Prostate gland (tissue), 2 donors: ENCODE measurements around the gene PITPNB. TPM values are rescaled to one million over a fixed set of nuclear protein-coding genes. Genes with fewer than 3 reads are reported as not detected.

Source experiments
- DNase-seq: peaks from one replicate; pipeline ENCODE4 v3.0.0-alpha.2; 2019; ENCODE audit warnings: low spot score
- H3K27ac ChIP-seq, 2 donors: fragments of 200-600 bp; sonication (generic); 2 replicates each; pipeline ENCODE4 v1.5.1; 2017 to 2019
- H3K27me3 ChIP-seq: fragments of 200-600 bp; sonication (generic); replicated peaks from 2 replicates; pipeline ENCODE4 v1.5.1; 2019; ENCODE audit not compliant: insufficient read depth
- H3K36me3 ChIP-seq, 2 donors: fragments of 200-600 bp; sonication (generic); 1 replicate in 1 of 2; 2 replicates in 1 of 2; pipeline versions ENCODE4 v1.5.1 to v1.8.1; 2017 to 2019
- H3K4me1 ChIP-seq: fragments of 200-600 bp; sonication (generic); replicated peaks from 2 replicates; pipeline ENCODE4 v1.5.1; 2019
- H3K4me3 ChIP-seq, 2 donors: fragments of 200-600 bp; sonication (generic); 2 replicates each; pipeline ENCODE4 v1.5.1; 2017 to 2019
- H3K9me3 ChIP-seq: fragments of 200-600 bp; sonication (generic); 2 replicates; pipeline ENCODE4 v1.5.1; 2017
- CTCF ChIP-seq, 4 experiments: fragments of 200-600 bp in 2 of 4; fragments of 450-650 bp in 2 of 4; sonication (generic) in 2 of 4; IDR thresholded peaks; 1 replicate in 3 of 4; 2 replicates in 1 of 4; pipeline ENCODE4 v1.5.1; 2016 to 2019; ENCODE audit warnings: antibody characterized with exemption in 4 of 4, mild to moderate bottlenecking in 2 of 4, moderate library complexity in 2 of 4
- POLR2A ChIP-seq: fragments of 450-650 bp; IDR thresholded peaks from one replicate; pipeline ENCODE4 v1.6.1; 2016; ENCODE audit warnings: antibody characterized with exemption, mild to moderate bottlenecking
- POLR2AphosphoS5 ChIP-seq: sonication (generic); formaldehyde crosslinking; IDR thresholded peaks from one replicate; pipeline ENCODE4 v1.6.1; 2017; ENCODE audit warnings: antibody characterized with exemption
- WGBS: methylation state at CpG from one replicate; pipeline ENCODE4 v1.1.5; 2018; 5-methylcytosine and 5-hydroxymethylcytosine counted together
- intact Hi-C: fragments of 100-400 bp; cut with DNase I; formaldehyde crosslinking; loops from one replicate; pipeline ENCODE4 v1.14.2; 2022
- total RNA-seq, 2 donors: library from RNA; depleted of rRNA; stranded (reverse); fragments of >200 nt; gene quantifications; one replicate each; pipeline ENCODE4 v1.1.0, GENCODE V29; 2016

PITPNB gene
- total RNA-seq, 2 donors from 2014 or later = 23.8 to 43.6 TPM

DNA sequence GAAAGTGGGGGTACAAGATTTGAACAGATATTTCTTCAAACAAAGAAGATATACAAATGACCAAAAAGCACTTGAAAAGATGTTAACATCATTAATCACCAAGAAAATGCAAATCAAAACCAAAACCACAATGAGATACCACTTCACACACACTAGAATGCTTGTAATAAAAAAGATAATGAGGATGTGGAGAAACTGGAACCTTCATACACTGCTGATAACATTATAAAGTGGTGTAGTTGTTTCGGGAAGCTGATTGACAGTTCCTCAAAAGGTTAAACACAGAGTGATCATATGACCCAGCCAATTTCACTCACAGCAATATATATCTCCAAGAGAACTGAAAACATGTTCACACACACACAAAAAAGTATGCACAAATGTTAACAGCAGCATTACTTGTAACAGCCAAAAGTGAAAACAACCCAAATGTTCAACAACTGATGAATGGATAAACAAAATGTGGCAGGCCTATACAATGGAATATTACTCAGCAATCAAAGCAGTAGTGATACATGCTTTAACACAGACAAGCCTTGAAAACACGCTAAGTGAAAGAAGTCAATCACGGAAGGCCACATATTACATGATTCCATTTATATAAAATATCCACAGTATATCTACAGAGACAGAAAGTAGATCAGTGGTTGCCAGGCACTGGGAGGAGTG lies 15.1 kb downstream of the PITPNB start:
- no peak for TF ChIP-seq POLR2A
- TF ChIP-seq POLR2AphosphoS5 = no peak
- no peak for TF ChIP-seq CTCF (IDR thresholded peaks at IDR 0.05)
- 88% methylated on average over 3 of the region's 3 CpGs for WGBS
- Histone ChIP-seq H3K36me3 (no peaks in the 10 kb centered on the region), H3K9me3 (no peaks in the 10 kb centered on the region), H3K4me1 (no peaks in the 10 kb centered on the region), H3K27me3 (no peaks in the 10 kb centered on the region), H3K4me3 (no peak overlapping the region), H3K27ac (no peak overlapping the region)
- DNase-seq = no peak
- intact Hi-C loops = no loop called here

DNA sequence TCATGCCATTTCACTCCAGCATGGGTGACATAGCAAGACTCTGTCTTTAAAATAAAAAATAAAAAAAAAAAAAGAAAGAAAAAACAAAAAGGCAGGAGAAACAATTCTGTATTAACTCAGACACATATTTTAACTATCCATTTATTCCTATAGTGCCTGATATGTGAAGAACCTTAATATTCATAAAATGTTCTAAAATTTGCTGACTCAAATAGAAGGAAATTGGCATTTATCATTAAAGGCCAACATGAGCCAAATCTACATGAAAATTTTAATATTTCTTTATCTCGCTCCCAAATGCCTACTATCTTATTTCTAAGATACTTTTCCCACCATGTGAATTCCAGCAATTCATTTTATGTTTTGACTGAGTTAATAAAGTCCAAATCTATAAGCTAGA lies 18.9 kb downstream of the PITPNB start:
- no peak overlapping the region for H3K4me3 ChIP-seq
- DNase-seq = no peak
- H3K4me1 ChIP-seq = no peaks in the 10 kb centered on the region
- no peaks in the 10 kb centered on the region for H3K9me3 ChIP-seq
- WGBS = 93% methylated on average over 1 of the region's 1 CpG
- intact Hi-C loops = no loop called here
- no peaks in the 10 kb centered on the region for H3K27me3 ChIP-seq
- H3K36me3 ChIP-seq = no peaks in the 10 kb centered on the region
- TF ChIP-seq POLR2AphosphoS5 (no peak), CTCF (IDR thresholded peaks at IDR 0.05) (no peak), POLR2A (no peak)
- H3K27ac ChIP-seq = no peak overlapping the region

GRCh38 chr22:27896245-27896644 lies 22.8 kb downstream of the PITPNB start:
- Histone ChIP-seq H3K4me1 (no peaks in the 10 kb centered on the region), H3K27me3 (no peaks in the 10 kb centered on the region), H3K9me3 (no peaks in the 10 kb centered on the region), H3K4me3 (no peak overlapping the region), H3K27ac (no peak overlapping the region), H3K36me3 (no peaks in the 10 kb centered on the region)
- TF ChIP-seq POLR2A = no peak
- TF ChIP-seq CTCF (IDR thresholded peaks at IDR 0.05) = no peak
- TF ChIP-seq POLR2AphosphoS5 = no peak
- 91% methylated on average over 6 of the region's 6 CpGs for WGBS
- DNase-seq = no peak
- intact Hi-C loops = no loop called here

DNA sequence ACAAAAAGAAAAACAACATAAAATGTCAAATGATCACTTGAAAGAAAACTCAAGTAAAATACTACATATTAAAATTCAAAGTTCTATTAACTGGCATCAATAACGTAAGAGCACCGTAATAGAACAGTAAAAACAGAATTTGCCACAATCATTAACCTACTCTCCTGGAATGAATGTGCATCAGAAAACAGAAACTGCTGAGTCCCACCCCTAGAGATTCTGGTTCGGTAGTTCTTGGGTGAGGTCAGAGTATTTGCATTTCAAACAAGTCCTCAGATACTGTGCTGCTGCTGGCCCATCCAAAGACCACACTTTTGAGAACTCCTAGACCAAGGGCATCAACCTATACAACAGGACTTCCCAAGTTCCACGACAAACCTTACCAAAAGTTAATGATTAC lies 23.5 kb downstream of the PITPNB start:
- Histone ChIP-seq H3K27ac (no peak overlapping the region), H3K9me3 (no peaks in the 10 kb centered on the region), H3K36me3 (no peaks in the 10 kb centered on the region), H3K4me3 (no peak overlapping the region), H3K27me3 (no peaks in the 10 kb centered on the region), H3K4me1 (no peaks in the 10 kb centered on the region)
- intact Hi-C loops = no loop called here
- TF ChIP-seq CTCF (IDR thresholded peaks at IDR 0.05) (no peak), POLR2AphosphoS5 (no peak), POLR2A (no peak)
- WGBS = 86% methylated on average over 4 of the region's 4 CpGs
- no peak for DNase-seq

DNA sequence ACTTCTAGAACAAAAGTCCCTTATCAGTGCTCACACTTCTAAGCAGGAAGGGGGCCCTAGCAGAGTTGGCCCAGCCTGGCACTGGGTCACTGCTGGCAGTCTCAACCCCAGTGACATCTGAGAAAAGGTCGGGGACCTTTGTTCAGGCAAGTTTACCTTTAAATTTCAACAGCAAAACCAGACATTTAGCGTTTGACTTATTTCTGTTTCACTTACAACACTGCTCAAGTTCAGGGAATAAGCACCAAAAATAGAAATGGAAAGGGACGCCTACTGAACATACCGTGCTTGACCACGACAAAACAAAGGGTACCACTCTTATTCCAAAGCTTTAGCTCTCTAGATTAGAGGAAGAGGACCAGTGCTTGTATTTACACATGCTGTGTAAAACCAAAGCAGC lies 26.2 kb downstream of the PITPNB start:
- 73% methylated on average over 5 of the region's 5 CpGs for WGBS

More for the DNA sequence above, 26.2 kb downstream of the PITPNB start:
- Histone ChIP-seq H3K36me3 (no peaks in the 10 kb centered on the region), H3K4me3 (no peak overlapping the region), H3K9me3 (no peaks in the 10 kb centered on the region), H3K4me1 (no peaks in the 10 kb centered on the region), H3K27me3 (no peaks in the 10 kb centered on the region), H3K27ac (no peak overlapping the region)
- DNase-seq = no peak
- intact Hi-C loops = no loop called here
- TF ChIP-seq POLR2A (no peak), POLR2AphosphoS5 (no peak), CTCF (IDR thresholded peaks at IDR 0.05) (no peak)
